ENCODE results near the gene PRKAR1B. TPM values are rescaled to one million over a fixed set of nuclear protein-coding genes. Genes with fewer than 3 reads are reported as not detected.

Gene PRKAR1B
- total and polyA plus RNA-seq, 9 donors = 14.3 to 49.0 (median 34.0) TPM

DNA sequence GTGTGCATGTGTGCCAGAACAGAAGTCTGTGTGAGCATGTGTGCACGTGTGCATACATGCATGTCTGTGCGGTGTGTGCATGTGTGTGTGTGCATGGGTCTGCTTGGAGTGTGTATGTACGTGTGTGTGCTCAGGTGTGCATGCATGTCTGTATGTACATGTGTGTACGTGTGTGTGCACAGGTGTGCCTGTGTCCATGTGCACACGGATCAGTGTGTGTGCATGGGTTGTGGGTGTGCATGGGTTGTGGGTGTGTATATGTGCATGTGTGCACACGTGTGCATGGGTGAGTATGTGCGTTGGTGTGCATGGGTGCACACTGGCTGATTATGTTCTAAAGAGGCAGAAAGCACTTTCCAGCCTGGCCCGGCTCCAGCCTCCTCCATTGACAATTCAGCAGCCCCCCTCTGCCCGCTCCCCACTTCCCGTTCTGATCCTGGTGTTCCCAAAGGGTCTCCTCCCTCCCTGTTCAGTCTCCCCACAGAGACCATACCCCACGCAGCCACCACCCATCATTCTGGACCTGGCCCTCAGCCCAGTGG lies 163.4 kb downstream of the PRKAR1B start:
- TF ChIP-seq EP300 (IDR thresholded peaks at IDR 0.05) (no peak), POLR2A (IDR thresholded peaks at IDR 0.05) (no peak)
- TF ChIP-seq, protein P1, sequence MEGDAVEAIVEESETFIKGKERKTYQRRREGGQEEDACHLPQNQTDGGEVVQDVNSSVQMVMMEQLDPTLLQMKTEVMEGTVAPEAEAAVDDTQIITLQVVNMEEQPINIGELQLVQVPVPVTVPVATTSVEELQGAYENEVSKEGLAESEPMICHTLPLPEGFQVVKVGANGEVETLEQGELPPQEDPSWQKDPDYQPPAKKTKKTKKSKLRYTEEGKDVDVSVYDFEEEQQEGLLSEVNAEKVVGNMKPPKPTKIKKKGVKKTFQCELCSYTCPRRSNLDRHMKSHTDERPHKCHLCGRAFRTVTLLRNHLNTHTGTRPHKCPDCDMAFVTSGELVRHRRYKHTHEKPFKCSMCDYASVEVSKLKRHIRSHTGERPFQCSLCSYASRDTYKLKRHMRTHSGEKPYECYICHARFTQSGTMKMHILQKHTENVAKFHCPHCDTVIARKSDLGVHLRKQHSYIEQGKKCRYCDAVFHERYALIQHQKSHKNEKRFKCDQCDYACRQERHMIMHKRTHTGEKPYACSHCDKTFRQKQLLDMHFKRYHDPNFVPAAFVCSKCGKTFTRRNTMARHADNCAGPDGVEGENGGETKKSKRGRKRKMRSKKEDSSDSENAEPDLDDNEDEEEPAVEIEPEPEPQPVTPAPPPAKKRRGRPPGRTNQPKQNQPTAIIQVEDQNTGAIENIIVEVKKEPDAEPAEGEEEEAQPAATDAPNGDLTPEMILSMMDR (IDR thresholded peaks at IDR 0.05) = no peak
- Histone ChIP-seq H3K27me3 (no peaks in the 10 kb centered on the region), H3K27ac (no peak overlapping the region), H3K4me1 (ENCODE audit: insufficient read depth) (peaks cover 11% of the 10 kb centered on the region), H3K4me3 (no peak overlapping the region), H3K9me3 (no peaks in the 10 kb centered on the region), H3K36me3 (no peaks in the 10 kb centered on the region)
- DNase-seq = no peak
- intact Hi-C loops (cut with DNase I) = no loop called here
- WGBS, 3 donors = 90 to 91% (median 91%) methylated on average over 11 of the region's 11 CpGs

DNA sequence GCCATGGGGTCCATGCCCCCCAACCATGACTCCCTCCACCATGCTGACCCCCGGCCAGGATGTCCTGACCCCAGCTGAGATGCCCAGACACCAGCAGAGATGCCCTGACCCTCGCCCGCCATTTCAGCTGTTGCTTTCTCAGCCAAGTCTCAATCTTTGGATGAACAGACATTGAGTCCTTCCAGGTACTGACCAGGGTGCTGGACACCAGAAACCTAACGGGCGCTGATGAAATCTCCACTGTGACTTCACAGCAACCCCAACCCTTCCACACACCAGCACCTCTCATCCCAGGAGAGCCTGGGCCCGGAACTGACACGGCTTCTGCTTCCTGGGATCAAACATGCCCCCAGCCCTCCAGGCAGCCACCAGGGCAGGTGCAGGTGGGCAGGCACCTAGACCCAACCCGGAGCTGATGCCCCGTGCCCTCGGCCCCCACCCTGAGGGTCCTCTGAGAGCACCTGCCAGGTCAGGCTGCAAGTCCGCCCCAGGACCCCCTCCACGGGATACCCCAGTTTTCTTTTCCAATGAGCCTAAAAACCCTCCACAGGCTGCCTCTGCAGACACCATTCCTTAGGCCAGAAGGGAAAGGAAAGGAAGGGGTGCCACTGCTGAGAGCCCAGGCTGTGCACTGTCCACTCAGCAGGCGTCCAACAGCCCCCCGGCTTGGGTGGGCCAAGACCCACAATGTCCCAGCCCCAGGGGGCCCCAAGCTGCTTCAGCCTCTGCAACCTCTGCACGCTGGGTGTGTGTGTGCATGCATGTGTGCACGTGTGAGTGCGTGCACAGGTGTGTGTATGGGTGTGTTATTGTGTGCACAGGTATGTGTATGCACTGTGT lies 164.1 kb downstream of the PRKAR1B start:
- intact Hi-C loops (cut with DNase I) = no loop called here
- no peak overlapping the region for H3K27ac ChIP-seq
- 94% methylated on average over 17 of the region's 17 CpGs for WGBS, 3 donors
- no peaks in the 10 kb centered on the region for H3K36me3 ChIP-seq
- H3K27me3 ChIP-seq = no peaks in the 10 kb centered on the region
- H3K4me3 ChIP-seq = no peak overlapping the region
- H3K9me3 ChIP-seq = no peaks in the 10 kb centered on the region
- TF ChIP-seq POLR2A (IDR thresholded peaks at IDR 0.05) (no peak), EP300 (IDR thresholded peaks at IDR 0.05) (no peak)
- TF ChIP-seq, protein P1 (IDR thresholded peaks at IDR 0.05) = no peak
- no peak for DNase-seq
- H3K4me1 ChIP-seq (ENCODE audit: insufficient read depth) = peaks cover 4% of the 10 kb centered on the region

DNA sequence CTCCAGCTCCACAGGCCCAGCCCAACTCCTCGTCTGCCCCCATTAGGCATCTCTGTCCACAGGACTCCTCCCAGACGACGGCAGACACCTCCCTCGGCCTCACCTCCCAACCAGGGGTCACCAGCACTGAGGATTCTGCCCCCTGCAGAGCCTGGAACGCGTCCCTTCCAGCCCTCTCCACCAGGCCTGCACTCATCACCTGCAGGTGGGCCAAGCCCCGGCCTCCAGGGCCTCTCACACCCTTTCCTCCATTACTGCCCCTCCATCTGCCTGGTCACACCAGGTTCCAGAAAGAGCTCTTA lies 164.8 kb downstream of the PRKAR1B start:
- intact Hi-C loops (cut with DNase I) = no loop called here
- Histone ChIP-seq H3K9me3 (no peaks in the 10 kb centered on the region), H3K27me3 (no peaks in the 10 kb centered on the region), H3K4me1 (ENCODE audit: insufficient read depth) (peaks cover 3% of the 10 kb centered on the region), H3K4me3 (no peak overlapping the region), H3K27ac (no peak overlapping the region), H3K36me3 (no peaks in the 10 kb centered on the region)
- 91 to 93% (median 92%) methylated on average over 7 of the region's 7 CpGs for WGBS, 3 donors
- TF ChIP-seq POLR2A (IDR thresholded peaks at IDR 0.05) (no peak), EP300 (IDR thresholded peaks at IDR 0.05) (no peak)
- TF ChIP-seq, protein P1 (IDR thresholded peaks at IDR 0.05) = no peak
- no peak for DNase-seq

GRCh38 chr7:561631-562373 lies 165.3 kb downstream of the PRKAR1B start:
- 54 to 72% (median 63%) methylated on average over 44 of the region's 44 CpGs for WGBS, 3 donors
- Histone ChIP-seq H3K4me1 (ENCODE audit: insufficient read depth) (peaks cover 3% of the 10 kb centered on the region), H3K36me3 (no peaks in the 10 kb centered on the region), H3K27me3 (no peaks in the 10 kb centered on the region), H3K9me3 (no peaks in the 10 kb centered on the region), H3K4me3 (no peak overlapping the region), H3K27ac (no peak overlapping the region)
- DNase-seq = peak; percentile 40 to 88 (median 69)
- intact Hi-C loops (cut with DNase I) = no loop called here
- TF ChIP-seq, protein P1 (IDR thresholded peaks at IDR 0.05) = no peak
